A549 treated with Hydrocortisone at 1 μM for 4 hours (cell line): Measurements from ENCODE around the gene IHH. TPM values are rescaled to one million over a fixed set of nuclear protein-coding genes. Genes with fewer than 3 reads are reported as not detected.

Experiments used
- total RNA-seq: library from RNA; stranded (reverse); fragments of 200-300 nt; extraction: Qiagen RNA extraction; gene quantifications from 5 replicates; pipeline ENCODE4 v1.2.3, GENCODE V29; 2022

IHH gene
- 0.41 to 0.82 TPM (median 0.59 TPM) in 5 replicates for total RNA-seq

DNA sequence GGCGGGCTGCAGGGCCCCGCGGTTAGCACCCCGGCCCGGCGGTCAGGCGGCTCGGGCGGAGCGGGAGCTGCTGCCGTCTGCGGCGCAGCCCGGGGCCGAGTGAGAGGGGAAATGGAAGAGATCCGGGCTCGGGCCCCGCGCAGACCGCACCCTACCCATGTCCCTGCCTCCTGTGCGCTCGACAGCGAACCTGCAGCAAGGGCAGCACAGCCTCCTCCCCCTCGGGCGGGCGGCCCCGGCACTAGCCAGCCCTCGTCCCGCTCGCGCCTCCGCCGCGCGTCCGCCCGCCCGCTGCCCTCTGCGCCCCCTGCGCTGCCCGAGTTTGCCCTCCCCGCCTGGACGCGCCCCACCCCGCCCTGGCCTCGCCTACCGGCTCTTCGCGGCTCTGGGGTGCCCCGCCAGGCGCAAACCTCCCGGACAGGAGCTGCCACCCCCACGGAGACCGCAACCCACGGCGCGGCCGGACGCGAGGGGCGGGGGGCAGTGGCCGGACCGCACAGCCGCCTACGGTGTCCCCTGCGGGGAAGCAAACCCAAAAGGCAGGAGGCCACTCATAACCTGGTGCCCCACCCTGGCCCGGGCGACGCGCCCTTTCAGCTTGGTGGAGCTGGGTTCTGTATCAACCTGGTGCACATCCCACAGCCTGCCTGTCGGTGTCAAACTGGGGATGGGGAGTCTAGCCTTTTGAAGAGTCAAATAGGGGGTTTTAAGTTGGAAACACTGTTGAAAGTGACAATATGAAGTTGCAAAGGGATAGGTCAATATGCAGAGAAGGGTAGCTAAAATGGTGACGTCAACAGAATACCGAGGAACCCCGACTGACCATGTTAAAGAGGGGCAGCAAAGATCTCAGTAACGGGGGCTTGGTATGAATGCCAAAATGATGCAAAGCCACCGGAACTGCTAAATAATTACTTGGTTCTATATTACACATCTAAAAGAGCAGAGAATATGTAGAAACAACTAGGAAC is at the start of gene IHH:
Gene IHH, minus strand, starts transcription at position 101 of the 971 bp plus-strand sequence. CDS start 454 bp downstream, outside the sequence.

DNA sequence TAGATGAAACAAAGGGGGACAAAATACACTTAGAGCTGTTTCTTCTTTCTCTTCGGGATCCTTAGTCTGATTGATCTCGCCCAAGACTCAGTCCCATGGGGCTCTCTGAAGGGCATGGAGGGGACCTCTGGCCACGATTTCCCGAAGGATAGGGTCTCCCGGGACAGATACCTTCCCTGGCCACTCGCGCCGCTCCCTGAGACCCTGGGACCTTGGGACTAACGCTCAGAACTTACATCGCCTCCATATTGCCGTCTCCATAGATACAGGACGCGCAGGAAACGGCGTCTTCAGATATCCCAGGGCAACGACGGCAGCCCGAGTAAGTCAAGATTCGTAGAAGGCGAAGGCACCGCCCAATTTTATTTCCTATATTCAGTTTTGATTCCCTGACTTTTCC is 19.5 kb downstream of the IHH start, which contains the start of gene CFAP65:
Gene CFAP65, minus strand, starts transcription at position 265 of the 400 bp plus-strand sequence. CDS start 2,468 bp downstream, outside the sequence.

Other genes starting within 250 kb of the IHH start
- gene PRKAG3, start 229.1 kb downstream of the IHH start, total RNA-seq, result not detected in 5 replicates
- 0.14 to 0.40 TPM (median 0.28 TPM) in 5 replicates for gene WNT6, start 201.1 kb downstream of the IHH start, total RNA-seq
- 0.06 to 0.12 TPM (median 0.09 TPM) in 4 of 5 replicates, not detected in the other for gene WNT10A, start 180.1 kb downstream of the IHH start, total RNA-seq
- 4.4 to 6.8 TPM (median 6.5 TPM) in 5 replicates for gene CDK5R2, start 101.3 kb downstream of the IHH start, total RNA-seq
- gene FEV, start 75.7 kb downstream of the IHH start, total RNA-seq, result not detected in 5 replicates
- gene CRYBA2, start 67.5 kb downstream of the IHH start, total RNA-seq, result not detected in 5 replicates
- gene CFAP65, start 19.4 kb downstream of the IHH start, total RNA-seq, result 0.07 to 0.29 TPM (median 0.20 TPM) in 5 replicates
- 15.3 to 21.1 TPM (median 16.6 TPM) in 5 replicates for gene NHEJ1, start 99.9 kb upstream of the IHH start, total RNA-seq
- 0.29 to 0.82 TPM (median 0.65 TPM) in 5 replicates for gene SLC23A3, start 109.1 kb upstream of the IHH start, total RNA-seq
- 42.9 to 47.2 TPM (median 45.1 TPM) in 5 replicates for gene CNPPD1, start 116.0 kb upstream of the IHH start, total RNA-seq
- 69.9 to 85.9 TPM (median 81.8 TPM) in 5 replicates for gene RETREG2, start 117.4 kb upstream of the IHH start, total RNA-seq
- 17.3 to 21.3 TPM (median 20.1 TPM) in 5 replicates for gene ZFAND2B, start 145.9 kb upstream of the IHH start, total RNA-seq
- 21.9 to 29.4 TPM (median 27.3 TPM) in 5 replicates for gene ABCB6, start 158.0 kb upstream of the IHH start, total RNA-seq
- 37.7 to 55.7 TPM (median 44.1 TPM) in 5 replicates for gene ATG9A, start 168.7 kb upstream of the IHH start, total RNA-seq
- gene ANKZF1, start 168.9 kb upstream of the IHH start, total RNA-seq, result 12.0 to 17.8 TPM (median 16.4 TPM) in 5 replicates
- 6.2 to 7.6 TPM (median 6.9 TPM) in 5 replicates for gene GLB1L, start 184.5 kb upstream of the IHH start, total RNA-seq
- 28.8 to 33.9 TPM (median 29.3 TPM) in 5 replicates for gene STK16, start 184.6 kb upstream of the IHH start, total RNA-seq
- 0.15 to 0.33 TPM (median 0.20 TPM) in 5 replicates for gene TUBA4B, start 192.3 kb upstream of the IHH start, total RNA-seq
- 251 to 336 TPM (median 266 TPM) in 5 replicates for gene TUBA4A, start 193.0 kb upstream of the IHH start, total RNA-seq
- 34.1 to 40.5 TPM (median 37.7 TPM) in 5 replicates for gene DNAJB2, start 218.4 kb upstream of the IHH start, total RNA-seq
- 1.0 to 1.5 TPM (median 1.2 TPM) in 5 replicates for gene PTPRN, start 248.5 kb upstream of the IHH start, total RNA-seq